ENCODE results near the gene KIF1C. TPM values are rescaled to one million over a fixed set of nuclear protein-coding genes. Genes with fewer than 3 reads are reported as not detected.
A peak's percentile ranks its signal among the peaks of the same experiment; 100 is the strongest.

KIF1C gene
- polyA plus RNA-seq, 1 experiment, result 81.6 TPM

- POLR2A ChIA-PET, result no interaction called here
- Histone ChIP-seq H3K4me3 (ENCODE audit: low read depth, low read length) (no peak overlapping the region), H3K27me3 (ENCODE audit: control insufficient read depth, insufficient read depth, low read length) (no peaks in the 10 kb centered on the region), H3K36me3 (ENCODE audit: control insufficient read depth, insufficient read depth, low read length) (peaks cover 17% of the 10 kb centered on the region)
- no peak for DNase-seq (ENCODE audit: low read depth)
- CTCF ChIA-PET, result no interaction called here
- TF ChIP-seq CTCF (IDR thresholded peaks at IDR 0.05; ENCODE audit: insufficient read depth, low read depth, low read length), result no peak
These were observed 15.4 kb upstream of the KIF1C start for GRCh38 chr17:4982305-4982704.

GRCh38 chr17:4986403-4986802 is 11.3 kb upstream of the KIF1C start:
- no peak for TF ChIP-seq CTCF (IDR thresholded peaks at IDR 0.05; ENCODE audit: insufficient read depth, low read depth, low read length)
- no peak for DNase-seq (ENCODE audit: low read depth)
- POLR2A ChIA-PET, result no interaction called here

GRCh38 chr17:4986951-4987766 is 10.6 kb upstream of the KIF1C start, which contains the start of gene CAMTA2:
CAMTA2 (minus strand) TSS chr17:4987675; CDS start chr17:4986222, 1,453 bp downstream.
- ChIA-PET CTCF (interaction anchor here (0.7 to 4.6 kb wide), 21 partner anchors 10 to 97 kb away, joined by 3 to 24 read pairs (median 4); partner anchors contain the start of genes INCA1, KIF1C, RNF167 and SPAG7), POLR2A (interaction anchor here (0.6 kb wide), 1 partner anchor 48 kb away, joined by 3 read pairs; the partner anchor contains the start of gene SLC52A1)
- no peak for DNase-seq (ENCODE audit: low read depth)
- no peaks in the 10 kb centered on the region for H3K27me3 ChIP-seq (ENCODE audit: control insufficient read depth, insufficient read depth, low read length)
- peaks cover 2% of the 10 kb centered on the region for H3K36me3 ChIP-seq (ENCODE audit: control insufficient read depth, insufficient read depth, low read length)
- peak; percentile 52 for TF ChIP-seq CTCF (IDR thresholded peaks at IDR 0.05; ENCODE audit: insufficient read depth, low read depth, low read length)
- H3K4me3 ChIP-seq (ENCODE audit: low read depth, low read length), result peak within 1 kb of the TSS; percentile 60

More at GRCh38 chr17:4986403-4986802, 11.3 kb upstream of the KIF1C start:
- CTCF ChIA-PET, result interaction anchor here (0.7 to 4.6 kb wide), 13 partner anchors 11 to 78 kb away, joined by 3 to 24 read pairs (median 5); partner anchors contain the start of genes INCA1, KIF1C and SPAG7
- Histone ChIP-seq H3K36me3 (ENCODE audit: control insufficient read depth, insufficient read depth, low read length) (peaks cover 2% of the 10 kb centered on the region), H3K4me3 (ENCODE audit: low read depth, low read length) (peak overlapping the region; percentile 60), H3K27me3 (ENCODE audit: control insufficient read depth, insufficient read depth, low read length) (no peaks in the 10 kb centered on the region)

GRCh38 chr17:4987767-4988567 is 9.8 kb upstream of the KIF1C start:
- POLR2A ChIA-PET, result interaction anchor here (0.6 kb wide), 1 partner anchor 47 kb away, joined by 3 read pairs; the partner anchor contains the start of gene SLC52A1

More at GRCh38 chr17:4987767-4988567, 9.8 kb upstream of the KIF1C start:
- H3K36me3 ChIP-seq (ENCODE audit: control insufficient read depth, insufficient read depth, low read length), result no peaks in the 10 kb centered on the region; the same call in 1 of the 2 replicates
- no peak for TF ChIP-seq CTCF (IDR thresholded peaks at IDR 0.05; ENCODE audit: insufficient read depth, low read depth, low read length)
- H3K4me3 ChIP-seq (ENCODE audit: low read depth, low read length), result peak overlapping the region; percentile 60
- CTCF ChIA-PET, result interaction anchor here (0.7 to 4.6 kb wide), 16 partner anchors 8 to 98 kb away, joined by 3 to 24 read pairs (median 5); partner anchors contain the start of genes INCA1, KIF1C, RNF167 and SLC25A11
- H3K27me3 ChIP-seq (ENCODE audit: control insufficient read depth, insufficient read depth, low read length), result no peaks in the 10 kb centered on the region
- no peak for DNase-seq (ENCODE audit: low read depth)

Data from BJ (cell line).